GM12878 (cell line): ENCODE measurements around the gene KCNC2. TPM values are rescaled to one million over a fixed set of nuclear protein-coding genes. Genes with fewer than 3 reads are reported as not detected.

Experiments used
- ATAC-seq: fragments of 200-7000 bp; cut with Tn5 transposase; 3 replicates; pipeline ENCODE4 v1.9.1; 2020; ENCODE audit warnings: mild to moderate bottlenecking, moderate library complexity
- BruUV-seq: library from RNA; stranded (reverse); fragments of 400-500 nt; replicated peaks from 2 replicates; lab custom pipeline; 2021; lab: Mats Ljungman, UMichigan
- CTCF ChIA-PET: fragments of 300-600 bp; sonication (Branson Sonifier 250); formaldehyde crosslinking; extraction: SDS; loops from one replicate; lab custom pipeline; 2021; ENCODE audit warnings: inconsistent platforms; lab: Yijun Ruan, JAX
- POLR2A ChIA-PET: fragments of 350-600 bp; formaldehyde crosslinking; extraction: SDS; loops from one replicate; lab custom pipeline; 2021; ENCODE audit warnings: inconsistent platforms; lab: Charles Lee
- RAD21 ChIA-PET: fragments of 300-600 bp; sonication (Branson Sonifier 250); formaldehyde crosslinking; loops from one replicate; lab custom pipeline; 2023; ENCODE audit warnings: antibody characterized with exemption; ENCODE audit not compliant: unreplicated experiment; lab: Charles Lee
- SMC1A ChIA-PET: fragments of 300-600 bp; sonication (Branson Sonifier 250); formaldehyde crosslinking; loops from one replicate; lab custom pipeline; 2023; ENCODE audit not compliant: unreplicated experiment, uncharacterized antibody; lab: Charles Lee
- DNase-seq: peaks from one replicate; pipeline ENCODE4 v3.0.0-alpha.2; 2011; ENCODE audit warnings: low read depth, low spot score
- FAIRE-seq: peaks from 3 replicates; lab custom pipeline; 2011; peaks lifted over from hg19 to GRCh38; lab: Jason Lieb, UNC
- H2AFZ ChIP-seq: 2 replicates; pipeline ENCODE4 v1.6.0; 2011; ENCODE audit warnings: low read depth, low read length, control low read depth; ENCODE audit not compliant: control insufficient read depth
- H3K27ac ChIP-seq: 2 replicates; pipeline ENCODE4 v1.5.1; 2011; ENCODE audit warnings: control low read depth; ENCODE audit not compliant: control insufficient read depth, insufficient read depth
- H3K27me3 ChIP-seq, 2 experiments: replicated peaks in 1 of 2; 2 replicates each; pipeline versions ENCODE4 v1.6.0 to v1.6.1; 2011; ENCODE audit warnings: low read length in 1 of 2; ENCODE audit not compliant: control insufficient read depth in 2 of 2, insufficient read depth in 2 of 2
- H3K36me3 ChIP-seq, 2 experiments: 2 replicates each; pipeline ENCODE4 v1.5.1; 2011; ENCODE audit warnings: low read length in 1 of 2; ENCODE audit not compliant: control insufficient read depth in 2 of 2, insufficient read depth in 2 of 2
- H3K4me1 ChIP-seq: 2 replicates; pipeline ENCODE4 v1.6.1; 2011; ENCODE audit warnings: mild to moderate bottlenecking, low read length, moderate library complexity, mixed read lengths; ENCODE audit not compliant: control insufficient read depth, insufficient read depth
- H3K4me2 ChIP-seq: 2 replicates; pipeline ENCODE4 v1.6.0; 2011; ENCODE audit warnings: control low read depth; ENCODE audit not compliant: control insufficient read depth, insufficient read depth
- H3K4me3 ChIP-seq: fragments of 200-600 bp; sonication (generic); 2 replicates; pipeline ENCODE4 v1.5.1; 2016
- H3K79me2 ChIP-seq: 2 replicates; pipeline ENCODE4 v1.6.0; 2011; ENCODE audit warnings: low read length; ENCODE audit not compliant: control insufficient read depth, insufficient read depth
- H3K9ac ChIP-seq: 2 replicates; pipeline ENCODE4 v1.8.0; 2011; ENCODE audit warnings: low read length, control low read depth, mixed read lengths; ENCODE audit not compliant: control insufficient read depth, insufficient read depth
- H3K9me3 ChIP-seq: replicated peaks from 3 replicates; pipeline ENCODE4 v1.5.1; 2011; ENCODE audit warnings: mild to moderate bottlenecking, low read length; ENCODE audit not compliant: control insufficient read depth, insufficient read depth
- H4K20me1 ChIP-seq: 2 replicates; pipeline ENCODE4 v1.6.0; 2011; ENCODE audit not compliant: control insufficient read depth, insufficient read depth
- PAX8 ChIP-seq: fragments of 450-650 bp; IDR thresholded peaks from 2 replicates; pipeline ENCODE4 v1.6.1; 2017; ENCODE audit warnings: mild to moderate bottlenecking, moderate library complexity
- RAD21 ChIP-seq: IDR thresholded peaks from 2 replicates; pipeline ENCODE4 v1.6.1; 2011; ENCODE audit warnings: mild to moderate bottlenecking, low read depth, low read length, moderate library complexity; ENCODE audit not compliant: insufficient read depth
- SMARCA5 ChIP-seq: fragments of 450-650 bp; IDR thresholded peaks from 2 replicates; pipeline ENCODE4 v1.6.1; 2017; ENCODE audit warnings: mild to moderate bottlenecking
- WGBS: methylation state at CpG from one replicate; pipeline ENCODE4 v1.1.6; 2016; ENCODE audit warnings: low lambda C conversion rate; ENCODE audit not compliant: insufficient replicate concordance, insufficient coverage; ENCODE audit errors: missing lambda C conversion rate; 5-methylcytosine and 5-hydroxymethylcytosine counted together
- in situ Hi-C: fragments of 300-500 bp; cut with MboI; formaldehyde crosslinking; loops from 9 replicates; pipeline ENCODE4 v1.14.3; 2018; ENCODE audit warnings: mixed read lengths
- intact Hi-C: fragments of 100-400 bp; cut with micrococcal nuclease; formaldehyde crosslinking; loops from one replicate; pipeline ENCODE4 v1.14.2; 2022; ENCODE audit not compliant: unreplicated experiment
- polyA plus RNA-seq, 11 experiments: library from polyadenylated mRNA; depleted of rRNA in 4 of 11; unstranded in 6 of 11; stranded (reverse) in 5 of 11; fragments of >200 nt; fragmentation: Nextera tagmentation in 4 of 11; fragmentation: Illumina TruSeq in 1 of 11; extraction: Ambion mirVana in 4 of 11; extraction: Trizol in 1 of 11; gene quantifications; 1 replicate in 1 of 11; 2 replicates in 10 of 11; pipeline versions ENCODE4 v1.2.1 to v1.2.3, GENCODE V29; 2011 to 2016; ENCODE audit warnings: inconsistent platforms in 2 of 11, missing spikeins in 2 of 11, low read depth in 1 of 11
- total RNA-seq, 4 experiments: library from RNA; depleted of rRNA in 3 of 4; stranded (reverse); fragments of >200 nt in 3 of 4; fragmentation: Illumina TruSeq in 1 of 4; extraction: Trizol in 1 of 4; gene quantifications; 2 replicates each; pipeline versions ENCODE4 v1.2.1 to v1.2.3, GENCODE V29; 2013 to 2021
- TF ChIP-seq, protein P1 (sequence below): fragments of 450-650 bp; IDR thresholded peaks from 2 replicates; pipeline ENCODE4 v1.6.1; 2017; ENCODE audit warnings: mild to moderate bottlenecking, moderate library complexity
- TF ChIP-seq, protein P2 (sequence below): fragments of 450-650 bp; formaldehyde crosslinking; IDR thresholded peaks from 2 replicates; pipeline ENCODE4 v1.5.0; 2022; ENCODE audit warnings: mild to moderate bottlenecking, missing genetic modification characterization
- TF ChIP-seq, protein P3 (sequence below): fragments of 450-650 bp; IDR thresholded peaks from 2 replicates; pipeline ENCODE4 v1.6.1; 2016; ENCODE audit warnings: mild to moderate bottlenecking
- TF ChIP-seq, protein P4 (sequence below), 3 experiments: IDR thresholded peaks in 2 of 3; conservative IDR thresholded peaks in 1 of 3; 2 replicates each; pipeline ENCODE4 v1.5.1; 2011; ENCODE audit warnings: low read depth in 3 of 3, low read length in 3 of 3, mild to moderate bottlenecking in 3 of 3, control low read depth in 2 of 3, moderate library complexity in 2 of 3, inconsistent platforms in 1 of 3, mixed read lengths in 1 of 3; ENCODE audit not compliant: control insufficient read depth in 2 of 3, insufficient read depth in 1 of 3; ENCODE audit errors: extremely low read depth in 1 of 3

The KCNC2 gene
- total and polyA plus RNA-seq, 10 of the 15 experiments (the other 5 are each of a cell fraction or from before 2014, with no cell fraction given): 0.03 to 2.3 (median 0.08) TPM; not detected in 7

DNA sequence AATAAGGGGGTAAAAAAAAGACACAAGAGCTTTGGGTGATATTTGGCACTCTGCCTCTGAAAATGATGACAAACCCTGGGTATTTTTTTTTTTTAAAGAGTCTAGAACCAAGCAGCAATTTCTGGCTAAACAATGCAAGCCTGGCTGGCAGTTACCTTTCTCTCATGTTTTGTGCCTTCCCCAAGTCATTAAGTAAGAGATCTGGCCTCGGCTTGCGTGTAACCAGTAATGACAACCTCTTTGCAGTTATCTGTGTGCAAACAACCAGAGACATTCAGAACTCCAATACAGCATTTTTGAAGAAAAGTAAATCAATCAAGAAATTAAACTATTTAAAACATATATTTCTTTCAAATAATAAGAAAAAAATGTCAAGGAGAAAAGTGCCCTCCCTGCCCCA, 167.5 kb downstream of the KCNC2 start (continued):
- TF ChIP-seq, protein P1, sequence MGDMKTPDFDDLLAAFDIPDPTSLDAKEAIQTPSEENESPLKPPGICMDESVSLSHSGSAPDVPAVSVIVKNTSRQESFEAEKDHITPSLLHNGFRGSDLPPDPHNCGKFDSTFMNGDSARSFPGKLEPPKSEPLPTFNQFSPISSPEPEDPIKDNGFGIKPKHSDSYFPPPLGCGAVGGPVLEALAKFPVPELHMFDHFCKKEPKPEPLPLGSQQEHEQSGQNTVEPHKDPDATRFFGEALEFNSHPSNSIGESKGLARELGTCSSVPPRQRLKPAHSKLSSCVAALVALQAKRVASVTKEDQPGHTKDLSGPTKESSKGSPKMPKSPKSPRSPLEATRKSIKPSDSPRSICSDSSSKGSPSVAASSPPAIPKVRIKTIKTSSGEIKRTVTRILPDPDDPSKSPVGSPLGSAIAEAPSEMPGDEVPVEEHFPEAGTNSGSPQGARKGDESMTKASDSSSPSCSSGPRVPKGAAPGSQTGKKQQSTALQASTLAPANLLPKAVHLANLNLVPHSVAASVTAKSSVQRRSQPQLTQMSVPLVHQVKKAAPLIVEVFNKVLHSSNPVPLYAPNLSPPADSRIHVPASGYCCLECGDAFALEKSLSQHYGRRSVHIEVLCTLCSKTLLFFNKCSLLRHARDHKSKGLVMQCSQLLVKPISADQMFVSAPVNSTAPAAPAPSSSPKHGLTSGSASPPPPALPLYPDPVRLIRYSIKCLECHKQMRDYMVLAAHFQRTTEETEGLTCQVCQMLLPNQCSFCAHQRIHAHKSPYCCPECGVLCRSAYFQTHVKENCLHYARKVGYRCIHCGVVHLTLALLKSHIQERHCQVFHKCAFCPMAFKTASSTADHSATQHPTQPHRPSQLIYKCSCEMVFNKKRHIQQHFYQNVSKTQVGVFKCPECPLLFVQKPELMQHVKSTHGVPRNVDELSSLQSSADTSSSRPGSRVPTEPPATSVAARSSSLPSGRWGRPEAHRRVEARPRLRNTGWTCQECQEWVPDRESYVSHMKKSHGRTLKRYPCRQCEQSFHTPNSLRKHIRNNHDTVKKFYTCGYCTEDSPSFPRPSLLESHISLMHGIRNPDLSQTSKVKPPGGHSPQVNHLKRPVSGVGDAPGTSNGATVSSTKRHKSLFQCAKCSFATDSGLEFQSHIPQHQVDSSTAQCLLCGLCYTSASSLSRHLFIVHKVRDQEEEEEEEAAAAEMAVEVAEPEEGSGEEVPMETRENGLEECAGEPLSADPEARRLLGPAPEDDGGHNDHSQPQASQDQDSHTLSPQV: no peak
- no peak for TF ChIP-seq RAD21
- TF ChIP-seq PAX8: no peak

DNA sequence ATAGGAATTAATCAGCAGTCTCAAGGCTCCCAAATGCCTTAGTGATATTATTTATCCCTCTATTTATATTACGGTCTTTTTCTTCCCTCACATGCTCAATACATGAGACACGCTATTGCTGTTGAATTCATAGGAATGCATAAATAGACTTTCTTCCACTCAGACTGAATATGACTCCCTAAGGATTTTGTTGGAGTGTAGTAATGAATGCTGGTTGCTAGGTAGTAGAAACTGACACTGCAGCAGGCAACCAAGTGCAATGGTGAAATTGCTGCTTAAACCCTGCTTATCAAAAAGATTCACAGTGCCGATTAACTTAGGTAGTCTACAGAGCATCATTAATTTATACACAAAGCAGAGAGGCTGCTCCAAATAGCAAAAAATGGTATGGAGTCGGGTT, 168.2 kb downstream of the KCNC2 start:
- no peak overlapping the region for H3K4me3 ChIP-seq
- H4K20me1 ChIP-seq: no peaks in the 10 kb centered on the region
- CTCF ChIA-PET: no interaction called here
- RAD21 ChIA-PET: no interaction called here
- H3K36me3 ChIP-seq: no peaks in the 10 kb centered on the region
- no peak overlapping the region for H3K4me2 ChIP-seq
- DNase-seq (no peak), ATAC-seq (no peak)
- no peak overlapping the region for H3K27ac ChIP-seq
- H3K27me3 ChIP-seq: no peaks in the 10 kb centered on the region
- POLR2A ChIA-PET: no interaction called here
- intact Hi-C loops: no loop called here
- H3K79me2 ChIP-seq: no peaks in the 10 kb centered on the region
- in situ Hi-C loops: no loop called here
- TF ChIP-seq, protein P2, sequence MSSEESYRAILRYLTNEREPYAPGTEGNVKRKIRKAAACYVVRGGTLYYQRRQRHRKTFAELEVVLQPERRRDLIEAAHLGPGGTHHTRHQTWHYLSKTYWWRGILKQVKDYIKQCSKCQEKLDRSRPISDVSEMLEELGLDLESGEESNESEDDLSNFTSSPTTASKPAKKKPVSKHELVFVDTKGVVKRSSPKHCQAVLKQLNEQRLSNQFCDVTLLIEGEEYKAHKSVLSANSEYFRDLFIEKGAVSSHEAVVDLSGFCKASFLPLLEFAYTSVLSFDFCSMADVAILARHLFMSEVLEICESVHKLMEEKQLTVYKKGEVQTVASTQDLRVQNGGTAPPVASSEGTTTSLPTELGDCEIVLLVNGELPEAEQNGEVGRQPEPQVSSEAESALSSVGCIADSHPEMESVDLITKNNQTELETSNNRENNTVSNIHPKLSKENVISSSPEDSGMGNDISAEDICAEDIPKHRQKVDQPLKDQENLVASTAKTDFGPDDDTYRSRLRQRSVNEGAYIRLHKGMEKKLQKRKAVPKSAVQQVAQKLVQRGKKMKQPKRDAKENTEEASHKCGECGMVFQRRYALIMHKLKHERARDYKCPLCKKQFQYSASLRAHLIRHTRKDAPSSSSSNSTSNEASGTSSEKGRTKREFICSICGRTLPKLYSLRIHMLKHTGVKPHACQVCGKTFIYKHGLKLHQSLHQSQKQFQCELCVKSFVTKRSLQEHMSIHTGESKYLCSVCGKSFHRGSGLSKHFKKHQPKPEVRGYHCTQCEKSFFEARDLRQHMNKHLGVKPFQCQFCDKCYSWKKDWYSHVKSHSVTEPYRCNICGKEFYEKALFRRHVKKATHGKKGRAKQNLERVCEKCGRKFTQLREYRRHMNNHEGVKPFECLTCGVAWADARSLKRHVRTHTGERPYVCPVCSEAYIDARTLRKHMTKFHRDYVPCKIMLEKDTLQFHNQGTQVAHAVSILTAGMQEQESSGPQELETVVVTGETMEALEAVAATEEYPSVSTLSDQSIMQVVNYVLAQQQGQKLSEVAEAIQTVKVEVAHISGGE: no peak
- no peak for TF ChIP-seq SMARCA5
- TF ChIP-seq, protein P3, sequence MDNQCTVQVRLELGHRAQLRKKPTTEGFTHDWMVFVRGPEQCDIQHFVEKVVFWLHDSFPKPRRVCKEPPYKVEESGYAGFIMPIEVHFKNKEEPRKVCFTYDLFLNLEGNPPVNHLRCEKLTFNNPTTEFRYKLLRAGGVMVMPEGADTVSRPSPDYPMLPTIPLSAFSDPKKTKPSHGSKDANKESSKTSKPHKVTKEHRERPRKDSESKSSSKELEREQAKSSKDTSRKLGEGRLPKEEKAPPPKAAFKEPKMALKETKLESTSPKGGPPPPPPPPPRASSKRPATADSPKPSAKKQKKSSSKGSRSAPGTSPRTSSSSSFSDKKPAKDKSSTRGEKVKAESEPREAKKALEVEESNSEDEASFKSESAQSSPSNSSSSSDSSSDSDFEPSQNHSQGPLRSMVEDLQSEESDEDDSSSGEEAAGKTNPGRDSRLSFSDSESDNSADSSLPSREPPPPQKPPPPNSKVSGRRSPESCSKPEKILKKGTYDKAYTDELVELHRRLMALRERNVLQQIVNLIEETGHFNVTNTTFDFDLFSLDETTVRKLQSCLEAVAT: no peak
- TF ChIP-seq, protein P4, sequence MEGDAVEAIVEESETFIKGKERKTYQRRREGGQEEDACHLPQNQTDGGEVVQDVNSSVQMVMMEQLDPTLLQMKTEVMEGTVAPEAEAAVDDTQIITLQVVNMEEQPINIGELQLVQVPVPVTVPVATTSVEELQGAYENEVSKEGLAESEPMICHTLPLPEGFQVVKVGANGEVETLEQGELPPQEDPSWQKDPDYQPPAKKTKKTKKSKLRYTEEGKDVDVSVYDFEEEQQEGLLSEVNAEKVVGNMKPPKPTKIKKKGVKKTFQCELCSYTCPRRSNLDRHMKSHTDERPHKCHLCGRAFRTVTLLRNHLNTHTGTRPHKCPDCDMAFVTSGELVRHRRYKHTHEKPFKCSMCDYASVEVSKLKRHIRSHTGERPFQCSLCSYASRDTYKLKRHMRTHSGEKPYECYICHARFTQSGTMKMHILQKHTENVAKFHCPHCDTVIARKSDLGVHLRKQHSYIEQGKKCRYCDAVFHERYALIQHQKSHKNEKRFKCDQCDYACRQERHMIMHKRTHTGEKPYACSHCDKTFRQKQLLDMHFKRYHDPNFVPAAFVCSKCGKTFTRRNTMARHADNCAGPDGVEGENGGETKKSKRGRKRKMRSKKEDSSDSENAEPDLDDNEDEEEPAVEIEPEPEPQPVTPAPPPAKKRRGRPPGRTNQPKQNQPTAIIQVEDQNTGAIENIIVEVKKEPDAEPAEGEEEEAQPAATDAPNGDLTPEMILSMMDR (IDR thresholded peaks at IDR 0.05 in 2 of 3, conservative IDR thresholded peaks at IDR 0.05 in 1 of 3; ENCODE audit: control insufficient read depth in 2 of 3, extremely low read depth in 1 of 3, insufficient read depth in 1 of 3, low read depth in 3 of 3, low read length in 3 of 3): no peak
- TF ChIP-seq, all 136 proteins: peak for 0
- WGBS: 47% methylated on average over 4 of the region's 4 CpGs
- no TSS peak for BruUV-seq
- no peaks in the 10 kb centered on the region for H3K9me3 ChIP-seq
- FAIRE-seq: no peak
- no peaks in the 10 kb centered on the region for H3K4me1 ChIP-seq
- no peak overlapping the region for H2AFZ ChIP-seq
- H3K9ac ChIP-seq: no peak overlapping the region
- SMC1A ChIA-PET: interaction anchor here (0.5 kb wide), 1 partner anchor 83 kb away, joined by 3 read pairs; no protein-coding TSS in a partner anchor
